ENCODE measurements around the gene JUNB. TPM values are rescaled to one million over a fixed set of nuclear protein-coding genes. Genes with fewer than 3 reads are reported as not detected.

JUNB gene
- total RNA-seq, 1 experiment from 2014 or later = 125 TPM

- POLR2A ChIA-PET = interaction anchor here (0.8 to 3.4 kb wide), 9 partner anchors 8 to 89 kb away, joined by 3 to 15 read pairs (median 5); partner anchors contain the start of genes BEST2, GET3 and TRIR
- Mint-ChIP-seq H3K4me1 (ENCODE audit: insufficient read depth, unreplicated experiment) (peaks cover 5% of the 10 kb centered on the region), H3K27ac (ENCODE audit: low read depth, unreplicated experiment) (no peak overlapping the region), H3K4me3 (ENCODE audit: unreplicated experiment) (no peak overlapping the region), H3K27me3 (ENCODE audit: insufficient read depth, unreplicated experiment) (no peaks in the 10 kb centered on the region), H3K9me3 (ENCODE audit: unreplicated experiment) (no peaks in the 10 kb centered on the region), H3K36me3 (ENCODE audit: insufficient read depth, unreplicated experiment) (no peaks in the 10 kb centered on the region)
- no TSS peak for BruUV-seq (replicated peaks)
- TF ChIP-seq CTCF (IDR thresholded peaks at IDR 0.05; ENCODE audit: unreplicated experiment) = no peak
- intact Hi-C loops (cut with micrococcal nuclease) = loop anchor here (1.0 kb wide), 2 partner anchors 37 to 88 kb away; no protein-coding TSS in a partner anchor
- CTCF ChIA-PET = interaction anchor here (0.6 to 13.2 kb wide), 29 partner anchors 7 to 1374 kb away, joined by 3 to 307 read pairs (median 5); partner anchors contain the start of genes BEST2, GET3, HOOK2 and JUNB
- DNase-seq (ENCODE audit: unreplicated experiment) = no peak
Measured at GRCh38 chr19:12759686-12760085, 31.6 kb upstream of the JUNB start.

- no peaks in the 10 kb centered on the region for H3K9me3 Mint-ChIP-seq (ENCODE audit: unreplicated experiment)
- peaks cover 15% of the 10 kb centered on the region for H3K36me3 Mint-ChIP-seq (ENCODE audit: insufficient read depth, unreplicated experiment)
- ChIA-PET CTCF (interaction anchor here (0.5 to 13.2 kb wide), 8 partner anchors 11 to 128 kb away, joined by 3 to 307 read pairs (median 10); partner anchors contain the start of genes BEST2, HOOK2, JUNB and PRDX2), POLR2A (interaction anchor here (0.6 to 1.0 kb wide), 5 partner anchors 13 to 48 kb away, joined by 3 to 4 read pairs (median 3); partner anchors contain the start of genes JUNB and TRIR)
- no peak overlapping the region for H3K4me3 Mint-ChIP-seq (ENCODE audit: unreplicated experiment)
- no peak overlapping the region for H3K27ac Mint-ChIP-seq (ENCODE audit: low read depth, unreplicated experiment)
- peaks cover 10% of the 10 kb centered on the region for H3K4me1 Mint-ChIP-seq (ENCODE audit: insufficient read depth, unreplicated experiment)
- H3K27me3 Mint-ChIP-seq (ENCODE audit: insufficient read depth, unreplicated experiment) = no peaks in the 10 kb centered on the region
- TF ChIP-seq CTCF (IDR thresholded peaks at IDR 0.05; ENCODE audit: unreplicated experiment) = no peak
- DNase-seq (ENCODE audit: unreplicated experiment) = no peak
- BruUV-seq (replicated peaks) = no TSS peak
- intact Hi-C loops (cut with micrococcal nuclease) = no loop called here
Measured at GRCh38 chr19:12763100-12763499, 28.2 kb upstream of the JUNB start.

- H3K36me3 Mint-ChIP-seq (ENCODE audit: insufficient read depth, unreplicated experiment) = peaks cover 20% of the 10 kb centered on the region
- BruUV-seq (replicated peaks) = no TSS peak
- no peak for DNase-seq (ENCODE audit: unreplicated experiment)
- intact Hi-C loops (cut with micrococcal nuclease) = no loop called here
- TF ChIP-seq CTCF (IDR thresholded peaks at IDR 0.05; ENCODE audit: unreplicated experiment) = no peak
- H3K9me3 Mint-ChIP-seq (ENCODE audit: unreplicated experiment) = no peaks in the 10 kb centered on the region
- POLR2A ChIA-PET = interaction anchor here (0.6 to 2.0 kb wide), 2 partner anchors 33 to 83 kb away, joined by 4 to 6 read pairs; no protein-coding TSS in a partner anchor
- H3K4me1 Mint-ChIP-seq (ENCODE audit: insufficient read depth, unreplicated experiment) = peaks cover 10% of the 10 kb centered on the region
- CTCF ChIA-PET = interaction anchor here (0.6 to 13.2 kb wide), 10 partner anchors 7 to 84 kb away, joined by 3 to 307 read pairs (median 4); partner anchors contain the start of genes BEST2, JUNB, PRDX2 and THSD8
- no peaks in the 10 kb centered on the region for H3K27me3 Mint-ChIP-seq (ENCODE audit: insufficient read depth, unreplicated experiment)
- H3K4me3 Mint-ChIP-seq (ENCODE audit: unreplicated experiment) = no peak overlapping the region
- no peak overlapping the region for H3K27ac Mint-ChIP-seq (ENCODE audit: low read depth, unreplicated experiment)
Measured at GRCh38 chr19:12764698-12765097, 26.6 kb upstream of the JUNB start.

GRCh38 chr19:12766051-12766521, 25.2 kb upstream of the JUNB start:
- ChIA-PET POLR2A (interaction anchor here (0.6 to 2.9 kb wide), 16 partner anchors 8 to 164 kb away, joined by 3 to 17 read pairs (median 4); partner anchors contain the start of genes GCDH, GET3, JUNB and PRDX2), CTCF (interaction anchor here (0.6 to 13.2 kb wide), 15 partner anchors 9 to 1390 kb away, joined by 3 to 307 read pairs (median 4); partner anchors contain the start of genes HOOK2, JUNB, PRDX2 and THSD8)
- H3K9me3 Mint-ChIP-seq (ENCODE audit: unreplicated experiment) = no peaks in the 10 kb centered on the region
- H3K4me1 Mint-ChIP-seq (ENCODE audit: insufficient read depth, unreplicated experiment) = peaks cover 5% of the 10 kb centered on the region
- DNase-seq (ENCODE audit: unreplicated experiment) = peak; percentile 77
- BruUV-seq (replicated peaks) = no TSS peak
- TF ChIP-seq CTCF (IDR thresholded peaks at IDR 0.05; ENCODE audit: unreplicated experiment) = peak; percentile 67
- H3K4me3 Mint-ChIP-seq (ENCODE audit: unreplicated experiment) = peak overlapping the region; percentile 69
- H3K27ac Mint-ChIP-seq (ENCODE audit: low read depth, unreplicated experiment) = no peak overlapping the region
- intact Hi-C loops (cut with micrococcal nuclease) = loop anchor here (1.0 kb wide), 1 partner anchor 30 kb away; no protein-coding TSS in a partner anchor
- no peaks in the 10 kb centered on the region for H3K27me3 Mint-ChIP-seq (ENCODE audit: insufficient read depth, unreplicated experiment)
- peaks cover 20% of the 10 kb centered on the region for H3K36me3 Mint-ChIP-seq (ENCODE audit: insufficient read depth, unreplicated experiment)

Measured in MCF 10A (cell line).